H1 (cell line): ENCODE measurements around the gene ISM1. TPM values are rescaled to one million over a fixed set of nuclear protein-coding genes. Genes with fewer than 3 reads are reported as not detected.

Experiments used
- CTCF ChIA-PET: fragments of 300-600 bp; sonication (Branson Sonifier 250); formaldehyde crosslinking; loops from one replicate; lab custom pipeline; 2021; ENCODE audit not compliant: partially characterized antibody; lab: Charles Lee
- POLR2A ChIA-PET: fragments of 300-600 bp; sonication (Branson Sonifier 250); formaldehyde crosslinking; loops from one replicate; lab custom pipeline; 2021; ENCODE audit warnings: inconsistent platforms; ENCODE audit not compliant: partially characterized antibody; lab: Charles Lee
- DNase-seq, 2 experiments: peaks; one replicate each; pipeline versions ENCODE4 v3.0.0 to v3.0.0-alpha.2; 2010 to 2022; ENCODE audit warnings: low spot score in 2 of 2, low read depth in 1 of 2, mixed read lengths in 1 of 2
- FAIRE-seq: peaks from 2 replicates; lab custom pipeline; 2011; peaks lifted over from hg19 to GRCh38; lab: Jason Lieb, UNC
- H2AFZ ChIP-seq: 2 replicates; pipeline ENCODE4 v1.8.1; 2012; ENCODE audit warnings: low read length, inconsistent platforms
- H2AK5ac ChIP-seq: 2 replicates; pipeline ENCODE4 v1.6.1; 2013; ENCODE audit warnings: low read depth, low read length
- H2BK120ac ChIP-seq: replicated peaks from 2 replicates; pipeline ENCODE3; 2013; ENCODE audit warnings: low read depth, low read length, inconsistent platforms
- H2BK12ac ChIP-seq: 2 replicates; pipeline ENCODE4 v1.6.1; 2013; ENCODE audit warnings: low read depth, low read length
- H2BK15ac ChIP-seq: 2 replicates; pipeline ENCODE4 v1.6.1; 2013; ENCODE audit warnings: low read length
- H2BK20ac ChIP-seq: 2 replicates; pipeline ENCODE4 v1.6.1; 2013; ENCODE audit warnings: low read length
- H2BK5ac ChIP-seq: 2 replicates; pipeline ENCODE4 v1.6.1; 2013; ENCODE audit warnings: low read depth, low read length
- H3K14ac ChIP-seq: 2 replicates; pipeline ENCODE4 v1.6.1; 2013; ENCODE audit warnings: inconsistent platforms; ENCODE audit not compliant: insufficient read length
- H3K18ac ChIP-seq: 2 replicates; pipeline ENCODE4 v1.6.1; 2013; ENCODE audit warnings: low read length; ENCODE audit errors: extremely low read depth
- H3K23ac ChIP-seq: 2 replicates; pipeline ENCODE4 v1.6.1; 2013; ENCODE audit warnings: inconsistent platforms; ENCODE audit not compliant: insufficient read length
- H3K23me2 ChIP-seq: 2 replicates; pipeline ENCODE4 v1.6.1; 2013; ENCODE audit warnings: low read depth, low read length
- H3K27ac ChIP-seq: 2 replicates; pipeline ENCODE4 v1.6.1; 2011; ENCODE audit warnings: low read depth, low read length, inconsistent platforms
- H3K27me3 ChIP-seq, 4 experiments: replicated peaks in 1 of 4; 1 replicate in 1 of 4; 2 replicates in 3 of 4; pipeline versions ENCODE4 v1.6.1 to v1.8.1; 2011 to 2013; ENCODE audit warnings: low read length in 3 of 4, mild to moderate bottlenecking in 3 of 4, inconsistent platforms in 2 of 4, mixed read lengths in 2 of 4, moderate library complexity in 1 of 4; ENCODE audit not compliant: control insufficient read depth in 3 of 4, insufficient read depth in 3 of 4; ENCODE audit errors: extremely low read depth in 1 of 4
- H3K36me3 ChIP-seq, 4 experiments: 2 replicates each; pipeline versions ENCODE4 v1.6.1 to v1.8.1; 2011 to 2013; ENCODE audit warnings: mild to moderate bottlenecking in 4 of 4, low read length in 3 of 4, moderate library complexity in 2 of 4, control low read depth in 1 of 4, inconsistent platforms in 1 of 4; ENCODE audit not compliant: insufficient read depth in 4 of 4, control insufficient read depth in 2 of 4
- H3K4ac ChIP-seq: replicated peaks from 2 replicates; pipeline ENCODE3; 2013; ENCODE audit warnings: low read length, low read depth, mixed read lengths, inconsistent platforms; ENCODE audit not compliant: insufficient read length
- H3K4me1 ChIP-seq, 4 experiments: replicated peaks in 1 of 4; 1 replicate in 1 of 4; 2 replicates in 3 of 4; pipeline versions ENCODE4 v1.6.1 to v1.8.1; 2011 to 2013; ENCODE audit warnings: low read length in 3 of 4, inconsistent platforms in 2 of 4, mixed read lengths in 1 of 4; ENCODE audit not compliant: insufficient read depth in 4 of 4, control insufficient read depth in 3 of 4
- H3K4me2 ChIP-seq, 2 experiments: 2 replicates each; pipeline versions ENCODE4 v1.6.1 to v1.8.1; 2011 to 2013; ENCODE audit warnings: low read depth in 2 of 2, low read length in 2 of 2, control low read depth in 1 of 2, inconsistent platforms in 1 of 2, mild to moderate bottlenecking in 1 of 2; ENCODE audit not compliant: insufficient read depth in 1 of 2
- H3K4me3 ChIP-seq, 4 experiments: fragments of 200-600, 300-600 bp in 1 of 4; sonication (generic), shearing (Covaris generic), sonication (Bioruptor Twin) in 1 of 4; 2 replicates each; pipeline versions ENCODE4 v1.5.1 to v1.8.1; 2011 to 2016; ENCODE audit warnings: low read length in 4 of 4, low read depth in 3 of 4, control low read depth in 2 of 4, inconsistent platforms in 2 of 4, mild to moderate bottlenecking in 2 of 4, mixed read lengths in 1 of 4, moderate library complexity in 1 of 4; ENCODE audit not compliant: insufficient read depth in 2 of 4; ENCODE audit errors: extremely low read depth in 1 of 4
- H3K56ac ChIP-seq: replicated peaks from 2 replicates; pipeline ENCODE3; 2013; ENCODE audit warnings: low read depth, mild to moderate bottlenecking, mixed read lengths, low read length, inconsistent platforms; ENCODE audit not compliant: insufficient read length
- H3K79me1 ChIP-seq: 2 replicates; pipeline ENCODE4 v1.6.1; 2013; ENCODE audit warnings: low read depth, low read length, control low read depth
- H3K79me2 ChIP-seq, 2 experiments: 2 replicates each; pipeline versions ENCODE4 v1.6.1 to v1.8.1; 2012 to 2013; ENCODE audit warnings: low read length in 2 of 2, mild to moderate bottlenecking in 2 of 2, inconsistent platforms in 1 of 2; ENCODE audit not compliant: insufficient read depth in 2 of 2, control insufficient read depth in 1 of 2
- H3K9ac ChIP-seq, 4 experiments: replicated peaks in 1 of 4; 1 replicate in 1 of 4; 2 replicates in 3 of 4; pipeline versions ENCODE4 v1.6.1 to v1.8.1; 2011 to 2013; ENCODE audit warnings: low read depth in 3 of 4, low read length in 3 of 4, control low read depth in 2 of 4, mild to moderate bottlenecking in 2 of 4, moderate library complexity in 2 of 4, inconsistent platforms in 1 of 4; ENCODE audit errors: extremely low read depth in 1 of 4
- H3K9me3 ChIP-seq, 2 experiments: 2 replicates each; pipeline versions ENCODE4 v1.6.1 to v1.8.1; 2012 to 2013; ENCODE audit warnings: mild to moderate bottlenecking in 2 of 2, moderate library complexity in 2 of 2, control low read depth in 1 of 2, inconsistent platforms in 1 of 2, low read depth in 1 of 2, low read length in 1 of 2, mixed read lengths in 1 of 2; ENCODE audit not compliant: insufficient read depth in 2 of 2
- H4K20me1 ChIP-seq, 2 experiments: replicated peaks in 1 of 2; 2 replicates each; pipeline versions ENCODE3 to v1.8.1; 2011 to 2013; ENCODE audit warnings: inconsistent platforms in 2 of 2, low read length in 2 of 2, mild to moderate bottlenecking in 1 of 2; ENCODE audit not compliant: insufficient read depth in 2 of 2, control insufficient read depth in 1 of 2
- H4K5ac ChIP-seq: 2 replicates; pipeline ENCODE4 v1.6.1; 2013; ENCODE audit warnings: low read length, low read depth, mixed read lengths, inconsistent platforms; ENCODE audit not compliant: insufficient read length
- H4K8ac ChIP-seq: 2 replicates; pipeline ENCODE4 v1.8.0; 2013; ENCODE audit warnings: mild to moderate bottlenecking, moderate library complexity, low read length, inconsistent platforms; ENCODE audit not compliant: insufficient read depth; ENCODE audit errors: extremely low read depth
- H4K91ac ChIP-seq: replicated peaks from 2 replicates; pipeline ENCODE3; 2013; ENCODE audit warnings: low read length, mixed read lengths, inconsistent platforms; ENCODE audit not compliant: insufficient read length
- ATF3 ChIP-seq: IDR thresholded peaks from 2 replicates; pipeline ENCODE4 v1.6.1; 2011; ENCODE audit warnings: low read depth, mild to moderate bottlenecking, low read length; ENCODE audit not compliant: insufficient read depth
- CBX5 ChIP-seq: fragments of 300-800, 300-1000 bp; sonication (generic); IDR thresholded peaks from 2 replicates; pipeline ENCODE4 v1.7.1; 2016; ENCODE audit warnings: antibody characterized with exemption, low read length, low read depth
- EZH2 ChIP-seq: fragments of 200-600 bp; sonication (generic); IDR thresholded peaks from 2 replicates; pipeline ENCODE4 v1.7.1; 2012; ENCODE audit warnings: low read depth, mild to moderate bottlenecking, moderate library complexity, low read length, inconsistent platforms; ENCODE audit not compliant: severe bottlenecking
- KDM4A ChIP-seq: IDR thresholded peaks from one replicate; pipeline ENCODE4 v1.7.1; 2012; ENCODE audit warnings: low read depth, mild to moderate bottlenecking, moderate library complexity, low read length, inconsistent platforms; ENCODE audit not compliant: severe bottlenecking
- MAX ChIP-seq: IDR thresholded peaks from 2 replicates; pipeline ENCODE4 v1.6.1; 2012; ENCODE audit warnings: inconsistent platforms
- RNF2 ChIP-seq: fragments of 200-900, 300-1000 bp; sonication (generic); IDR thresholded peaks from 2 replicates; pipeline ENCODE4 v1.7.1; 2016; ENCODE audit warnings: borderline replicate concordance, low read depth, mild to moderate bottlenecking, antibody characterized with exemption, low read length; ENCODE audit not compliant: poor library complexity, severe bottlenecking; ENCODE audit errors: missing control alignments
- SAP30 ChIP-seq: fragments of 300-600 bp; sonication (generic); IDR thresholded peaks from 2 replicates; pipeline ENCODE4 v1.7.1; 2012; ENCODE audit warnings: low read length, moderate library complexity, mild to moderate bottlenecking, inconsistent platforms; ENCODE audit not compliant: insufficient read depth, insufficient replicate concordance
- SIN3A ChIP-seq, 2 experiments: IDR thresholded peaks in 1 of 2; conservative IDR thresholded peaks in 1 of 2; 2 replicates each; pipeline ENCODE4 v1.6.1; 2011 to 2012; ENCODE audit warnings: low read length in 2 of 2, improper control_type of control experiment in 1 of 2, low read depth in 1 of 2, mild to moderate bottlenecking in 1 of 2
- SIX5 ChIP-seq: IDR thresholded peaks from 2 replicates; pipeline ENCODE4 v1.6.1; 2011; ENCODE audit warnings: mild to moderate bottlenecking, low read depth, low read length
- SUZ12 ChIP-seq: fragments of 200-600 bp; sonication (generic); IDR thresholded peaks from 2 replicates; pipeline ENCODE4 v1.6.1; 2012; ENCODE audit warnings: mild to moderate bottlenecking, inconsistent platforms, low read length, moderate library complexity, mixed read lengths
- TAF7 ChIP-seq: optimal IDR thresholded peaks from 2 replicates; pipeline ENCODE3; 2011; ENCODE audit warnings: low read depth, mild to moderate bottlenecking, inconsistent platforms, low read length, moderate library complexity, borderline replicate concordance
- WGBS, 2 experiments: shearing (Covaris generic) in 1 of 2; methylation state at CpG; one replicate each; pipeline versions ENCODE4 v1.1.6 to v1.1.7; 2013 to 2015; ENCODE audit warnings: low lambda C conversion rate in 2 of 2, mixed read lengths in 2 of 2, inconsistent platforms in 1 of 2, low coverage in 1 of 2, missing lambda C conversion rate in 1 of 2; ENCODE audit not compliant: insufficient replicate concordance in 2 of 2, insufficient coverage in 1 of 2, insufficient read length in 1 of 2; ENCODE audit errors: extremely low coverage in 1 of 2, missing lambda C conversion rate in 1 of 2; 5-methylcytosine and 5-hydroxymethylcytosine counted together
- polyA plus RNA-seq, 7 experiments: library from polyadenylated mRNA; depleted of rRNA in 3 of 7; stranded (reverse) in 5 of 7; unstranded in 2 of 7; fragments of >200 nt in 5 of 7; fragments of 200-250 nt in 2 of 7; gene quantifications; 1 replicate in 5 of 7; 2 replicates in 1 of 7; 4 replicates in 1 of 7; pipeline versions ENCODE4 v1.2.1 to v1.2.3, GENCODE V29; 2011 to 2013; ENCODE audit warnings: missing spikeins in 2 of 7, mixed read lengths in 2 of 7
- total RNA-seq: library from RNA; stranded (reverse); fragmentation: NEBNext Ultra II Directional; extraction: Animal tissue kit (Norgen Biotek cat#: 25700); gene quantifications from 2 replicates; pipeline ENCODE4 v1.2.1, GENCODE V29; 2021

ISM1 gene
- total and polyA plus RNA-seq, 2 of the 8 experiments (the other 6 are each of a cell fraction or from before 2014, with no cell fraction given): 0.62 to 0.97 TPM

- DNase-seq (no peak), FAIRE-seq (no peak)
- Histone ChIP-seq H3K79me2 (no peaks in the 10 kb centered on the region), H2AK5ac (no peak overlapping the region), H3K4me1 (peaks cover 0 to 4% (median 0%) of the 10 kb centered on the region in 4 experiments; a peak in 1 of 7 replicates), H4K20me1 (no peaks in the 10 kb centered on the region), H3K4me3 (no peak overlapping the region), H3K14ac (no peak overlapping the region), H3K56ac (no peak overlapping the region), H3K27ac (no peak overlapping the region), H3K79me1 (no peaks in the 10 kb centered on the region), H3K4me2 (no peak overlapping the region), H2BK12ac (no peak overlapping the region), H3K23me2 (no peaks in the 10 kb centered on the region), H4K91ac (no peak overlapping the region), H3K27me3 (no peaks in the 10 kb centered on the region), H3K9me3 (no peaks in the 10 kb centered on the region), H3K36me3 (no peaks in the 10 kb centered on the region), H4K5ac (no peak overlapping the region), H2AFZ (no peak overlapping the region), H3K18ac (no peak overlapping the region), H2BK15ac (no peak overlapping the region), H2BK5ac (no peak overlapping the region), H2BK120ac (no peak overlapping the region), H3K9ac (no peak overlapping the region), H3K23ac (no peak overlapping the region), H2BK20ac (no peak overlapping the region), H3K4ac (no peak overlapping the region), H4K8ac (no peak overlapping the region)
- 87% methylated on average over 1 of the region's 1 CpG; no CpG with 5 or more reads in 1 of the 2 experiments for WGBS, 2 experiments
- POLR2A ChIA-PET: no interaction called here
- CTCF ChIA-PET: interaction anchor here (0.6 to 1.5 kb wide), 5 partner anchors 15 to 487 kb away, joined by 3 read pairs; no protein-coding TSS in a partner anchor
- TF ChIP-seq SAP30: no peak
- TF ChIP-seq ATF3: no peak
- TF ChIP-seq CBX5: no peak
- no peak for TF ChIP-seq KDM4A
- no peak for TF ChIP-seq SIX5
- no peak for TF ChIP-seq SUZ12
- no peak for TF ChIP-seq MAX
- TF ChIP-seq RNF2: no peak
- no peak for TF ChIP-seq SIN3A (conservative IDR thresholded peaks at IDR 0.05 in 1 of 2, IDR thresholded peaks at IDR 0.05 in 1 of 2; ENCODE audit: low read depth in 1 of 2, low read length in 2 of 2)
- TF ChIP-seq EZH2: no peak
- TF ChIP-seq TAF7: no peak
These were observed 13.9 kb downstream of the ISM1 start for GRCh38 chr20:13234961-13235360.
